ENCODE data around the gene KIAA0040.

DNA sequence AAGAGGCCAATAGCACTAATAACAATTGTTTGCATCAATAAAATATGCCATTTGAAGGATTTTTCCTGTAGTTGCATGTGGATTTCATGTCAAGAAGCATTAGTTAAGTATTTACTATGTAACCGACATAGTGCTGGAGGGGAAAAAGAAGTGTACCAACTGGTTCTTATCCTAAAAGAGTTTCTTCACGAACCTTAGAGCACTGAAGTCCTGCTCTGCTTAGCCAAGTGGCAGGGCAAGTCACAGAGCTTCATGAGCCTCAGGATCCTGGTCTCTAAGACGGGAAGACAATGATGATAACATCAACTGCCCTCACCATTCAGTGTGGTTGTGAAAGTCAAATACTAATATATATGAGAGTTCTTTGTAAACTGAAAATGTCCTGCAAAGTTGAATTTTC lies 14.1 kb downstream of the KIAA0040 start:
- TF ChIP-seq, protein P1, sequence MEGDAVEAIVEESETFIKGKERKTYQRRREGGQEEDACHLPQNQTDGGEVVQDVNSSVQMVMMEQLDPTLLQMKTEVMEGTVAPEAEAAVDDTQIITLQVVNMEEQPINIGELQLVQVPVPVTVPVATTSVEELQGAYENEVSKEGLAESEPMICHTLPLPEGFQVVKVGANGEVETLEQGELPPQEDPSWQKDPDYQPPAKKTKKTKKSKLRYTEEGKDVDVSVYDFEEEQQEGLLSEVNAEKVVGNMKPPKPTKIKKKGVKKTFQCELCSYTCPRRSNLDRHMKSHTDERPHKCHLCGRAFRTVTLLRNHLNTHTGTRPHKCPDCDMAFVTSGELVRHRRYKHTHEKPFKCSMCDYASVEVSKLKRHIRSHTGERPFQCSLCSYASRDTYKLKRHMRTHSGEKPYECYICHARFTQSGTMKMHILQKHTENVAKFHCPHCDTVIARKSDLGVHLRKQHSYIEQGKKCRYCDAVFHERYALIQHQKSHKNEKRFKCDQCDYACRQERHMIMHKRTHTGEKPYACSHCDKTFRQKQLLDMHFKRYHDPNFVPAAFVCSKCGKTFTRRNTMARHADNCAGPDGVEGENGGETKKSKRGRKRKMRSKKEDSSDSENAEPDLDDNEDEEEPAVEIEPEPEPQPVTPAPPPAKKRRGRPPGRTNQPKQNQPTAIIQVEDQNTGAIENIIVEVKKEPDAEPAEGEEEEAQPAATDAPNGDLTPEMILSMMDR (IDR thresholded peaks at IDR 0.05): no peak
- TF ChIP-seq POLR2AphosphoS5 (IDR thresholded peaks at IDR 0.05): no peak
- TF ChIP-seq POLR2A (IDR thresholded peaks at IDR 0.05): no peak
